RWPE1 (cell line): ENCODE data around the gene ZSWIM5.
"Not testable (repeated sequence)": the region's sequence is repeated elsewhere in the genome, so short reads cannot be mapped to it uniquely, and the experiment has no call there.

Source experiments
- CTCF ChIA-PET: fragments of 350-600 bp; sonication (Branson Sonifier 250); formaldehyde crosslinking; extraction: SDS; loops from one replicate; lab custom pipeline; 2021; lab: Yijun Ruan, JAX
- POLR2A ChIA-PET: fragments of 400-600 bp; formaldehyde crosslinking; extraction: SDS; loops from one replicate; lab custom pipeline; 2020; ENCODE audit warnings: antibody characterized with exemption; ENCODE audit not compliant: low non-redundant PET; lab: Yijun Ruan, JAX
- DNase-seq: peaks from one replicate; pipeline ENCODE4 v3.0.0; 2012; ENCODE audit warnings: low spot score
- H3K27ac ChIP-seq: fragments of 450-650 bp; 2 replicates; pipeline ENCODE4 v1.5.1; 2017
- TF ChIP-seq, protein P1 (sequence below): fragments of 450-650 bp; conservative IDR thresholded peaks from 2 replicates; pipeline ENCODE4 v1.5.1; 2017; ENCODE audit warnings: low read depth, mild to moderate bottlenecking

ZSWIM5 gene

DNA sequence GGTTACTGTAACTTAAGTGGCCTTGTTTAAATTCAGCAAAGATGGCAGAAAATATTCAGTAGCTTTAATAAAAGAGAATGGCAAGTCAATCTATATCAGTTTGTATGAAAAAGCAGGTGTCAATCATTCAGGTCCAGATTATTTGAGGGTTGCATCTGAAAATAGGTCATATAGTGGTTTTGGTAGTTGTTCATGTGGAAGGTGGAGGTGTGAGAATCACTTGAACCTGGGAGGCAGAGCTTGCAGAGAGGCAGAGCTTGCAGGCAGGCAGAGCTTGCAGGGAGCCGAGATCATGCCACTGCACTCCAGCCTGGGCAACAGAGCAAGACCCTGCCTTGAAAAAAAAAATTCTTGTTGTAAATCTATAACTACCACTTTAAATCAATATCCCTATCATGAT, 88.6 kb downstream of the ZSWIM5 start:
- CTCF ChIA-PET: interaction anchor here (0.6 kb wide), 1 partner anchor 86 kb away, joined by 4 read pairs; no protein-coding TSS in a partner anchor

GRCh38 chr1:45116820-45117219, 89.6 kb downstream of the ZSWIM5 start:
- ChIA-PET POLR2A (no interaction called here), CTCF (interaction anchor here (0.9 kb wide), 1 partner anchor 54 kb away, joined by 5 read pairs; no protein-coding TSS in a partner anchor)
- DNase-seq: no peak
- TF ChIP-seq, protein P1, sequence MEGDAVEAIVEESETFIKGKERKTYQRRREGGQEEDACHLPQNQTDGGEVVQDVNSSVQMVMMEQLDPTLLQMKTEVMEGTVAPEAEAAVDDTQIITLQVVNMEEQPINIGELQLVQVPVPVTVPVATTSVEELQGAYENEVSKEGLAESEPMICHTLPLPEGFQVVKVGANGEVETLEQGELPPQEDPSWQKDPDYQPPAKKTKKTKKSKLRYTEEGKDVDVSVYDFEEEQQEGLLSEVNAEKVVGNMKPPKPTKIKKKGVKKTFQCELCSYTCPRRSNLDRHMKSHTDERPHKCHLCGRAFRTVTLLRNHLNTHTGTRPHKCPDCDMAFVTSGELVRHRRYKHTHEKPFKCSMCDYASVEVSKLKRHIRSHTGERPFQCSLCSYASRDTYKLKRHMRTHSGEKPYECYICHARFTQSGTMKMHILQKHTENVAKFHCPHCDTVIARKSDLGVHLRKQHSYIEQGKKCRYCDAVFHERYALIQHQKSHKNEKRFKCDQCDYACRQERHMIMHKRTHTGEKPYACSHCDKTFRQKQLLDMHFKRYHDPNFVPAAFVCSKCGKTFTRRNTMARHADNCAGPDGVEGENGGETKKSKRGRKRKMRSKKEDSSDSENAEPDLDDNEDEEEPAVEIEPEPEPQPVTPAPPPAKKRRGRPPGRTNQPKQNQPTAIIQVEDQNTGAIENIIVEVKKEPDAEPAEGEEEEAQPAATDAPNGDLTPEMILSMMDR: no peak
- H3K27ac ChIP-seq: no peak overlapping the region

More for the DNA sequence above, 88.6 kb downstream of the ZSWIM5 start:
- TF ChIP-seq, protein P1: no peak
- no peak for DNase-seq
- POLR2A ChIA-PET: no interaction called here
- H3K27ac ChIP-seq: no peak overlapping the region

GRCh38 chr1:45116340-45116739, 90.1 kb downstream of the ZSWIM5 start:
- no peak overlapping the region for H3K27ac ChIP-seq

GRCh38 chr1:45115198-45115597, 91.2 kb downstream of the ZSWIM5 start:
- POLR2A ChIA-PET: not testable (repeated sequence)

More at GRCh38 chr1:45116340-45116739, 90.1 kb downstream of the ZSWIM5 start:
- TF ChIP-seq, protein P1: no peak
- CTCF ChIA-PET: interaction anchor here (0.9 kb wide), 1 partner anchor 55 kb away, joined by 5 read pairs; no protein-coding TSS in a partner anchor
- no peak for DNase-seq
- POLR2A ChIA-PET: no interaction called here

DNA sequence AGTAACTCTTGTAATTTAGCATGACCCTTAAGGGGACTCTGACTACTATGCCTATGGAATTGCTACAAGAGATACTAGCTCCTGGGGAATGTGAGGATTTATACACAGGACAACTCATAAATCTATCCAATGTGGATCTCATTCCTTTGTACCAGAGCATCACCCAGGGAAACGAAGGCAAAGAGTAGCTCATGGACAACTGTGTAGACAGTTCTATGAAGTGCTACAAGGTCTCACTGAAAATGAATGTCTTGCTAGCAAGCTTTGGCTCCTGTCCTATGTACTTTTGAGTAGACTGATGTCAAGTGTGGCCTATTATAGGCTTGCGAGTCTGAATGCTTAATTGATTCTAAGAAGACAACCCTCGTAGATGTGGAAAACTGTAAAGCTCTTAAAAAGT, 93.7 kb downstream of the ZSWIM5 start:
- DNase-seq: no peak
- TF ChIP-seq, protein P1: no peak
- ChIA-PET POLR2A (no interaction called here), CTCF (no interaction called here)
- no peak overlapping the region for H3K27ac ChIP-seq

More at GRCh38 chr1:45115198-45115597, 91.2 kb downstream of the ZSWIM5 start:
- CTCF ChIA-PET, DNase-seq, H3K27ac ChIP-seq: not testable (repeated sequence)

DNA sequence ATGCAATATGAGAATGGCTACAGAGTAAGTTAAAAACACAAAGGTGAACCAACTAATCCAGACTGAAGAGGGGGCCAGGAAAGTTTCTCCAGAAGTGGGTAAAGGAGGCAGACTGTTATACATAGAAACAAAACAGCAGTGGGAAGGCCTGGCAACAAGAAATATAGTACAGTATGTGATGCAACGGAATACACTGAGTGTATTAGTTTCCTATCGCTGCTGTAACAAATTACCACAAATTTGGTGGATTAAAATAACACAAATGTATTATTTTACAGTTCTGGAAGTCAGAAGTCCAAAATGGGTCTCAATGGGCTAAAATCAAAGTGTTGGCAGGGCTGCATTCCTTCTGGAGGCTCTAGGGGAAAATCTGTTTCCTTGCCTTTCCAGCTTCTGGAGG, 95.2 kb downstream of the ZSWIM5 start:
- DNase-seq: no peak
- POLR2A ChIA-PET: no interaction called here
- no peak overlapping the region for H3K27ac ChIP-seq
- TF ChIP-seq, protein P1: no peak
- CTCF ChIA-PET: no interaction called here

- ChIA-PET CTCF (no interaction called here), POLR2A (no interaction called here)
- no peak for DNase-seq
- no peak overlapping the region for H3K27ac ChIP-seq
- TF ChIP-seq, protein P1: no peak
These were observed 98.6 kb downstream of the ZSWIM5 start for GRCh38 chr1:45107782-45108181.

DNA sequence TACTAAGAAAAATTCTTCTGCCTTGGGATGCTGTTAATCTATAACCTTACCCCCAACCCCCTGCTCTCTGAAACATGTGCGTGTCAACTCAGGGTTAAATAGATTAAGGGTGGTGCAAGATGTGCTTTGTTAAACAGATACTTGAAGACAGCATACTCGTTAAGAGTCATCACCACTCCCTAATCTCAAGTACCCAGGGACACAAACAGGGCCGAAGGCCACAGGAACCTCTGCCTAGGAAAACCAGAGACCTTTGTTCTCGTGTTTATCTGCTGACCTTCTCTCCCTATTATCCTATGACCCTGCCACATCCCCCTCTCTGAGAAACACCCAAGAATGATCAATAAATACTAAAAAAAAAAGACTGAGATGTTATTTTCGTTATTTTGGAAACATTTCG, 99.5 kb downstream of the ZSWIM5 start:
- CTCF ChIA-PET, DNase-seq, POLR2A ChIA-PET, H3K27ac ChIP-seq: not testable (repeated sequence)

GRCh38 chr1:45106156-45106545, 100.3 kb downstream of the ZSWIM5 start:
- DNase-seq, H3K27ac ChIP-seq, CTCF ChIA-PET, POLR2A ChIA-PET: not testable (repeated sequence)

DNA sequence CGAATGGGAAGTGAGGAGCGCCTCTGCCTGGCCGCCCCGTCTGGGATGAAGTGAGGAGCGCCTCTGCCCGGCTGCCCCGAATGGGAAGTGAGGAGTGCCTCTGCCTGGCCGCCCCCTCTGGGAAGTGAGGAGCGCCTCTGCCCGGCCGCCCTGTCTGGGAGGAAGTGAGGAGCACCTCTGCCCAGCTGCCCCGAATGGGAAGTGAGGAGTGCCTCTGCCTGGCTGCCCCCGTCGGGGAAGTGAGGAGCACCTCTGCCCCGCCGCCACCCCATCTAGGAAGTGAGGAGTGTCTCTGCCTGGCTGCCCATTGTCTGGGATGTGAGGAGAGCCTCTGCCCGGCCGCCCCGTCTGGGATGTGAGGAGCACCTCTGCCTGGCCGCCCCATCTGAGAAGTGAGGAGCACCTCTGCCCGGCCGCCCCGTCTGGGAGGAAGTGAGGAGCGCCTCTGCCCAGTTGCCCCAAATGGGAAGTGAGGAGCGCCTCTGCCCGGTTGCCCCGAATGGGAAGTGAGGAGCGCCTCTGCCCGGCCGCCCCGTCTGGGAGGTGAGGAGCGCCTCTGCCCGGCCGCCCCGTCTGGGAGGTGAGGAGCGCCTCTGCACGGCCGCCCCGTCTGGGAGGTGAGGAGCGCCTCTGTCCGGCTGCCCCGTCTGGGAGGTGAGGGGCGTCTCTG, 100.8 kb downstream of the ZSWIM5 start:
- POLR2A ChIA-PET, CTCF ChIA-PET, DNase-seq, H3K27ac ChIP-seq: not testable (repeated sequence)
